NCI-H1694 treated with DMSO at 0.1 percent for 48 hours (cell line): ENCODE data around the gene MICU1.
"Not testable (repeated sequence)": the region's sequence is repeated elsewhere in the genome, so short reads cannot be mapped to it uniquely, and the experiment has no call there.

Experiments used
- DNase-seq: peaks from one replicate; lab custom pipeline; 2025; lab: John Stamatoyannopoulos, UW

The MICU1 gene

DNA sequence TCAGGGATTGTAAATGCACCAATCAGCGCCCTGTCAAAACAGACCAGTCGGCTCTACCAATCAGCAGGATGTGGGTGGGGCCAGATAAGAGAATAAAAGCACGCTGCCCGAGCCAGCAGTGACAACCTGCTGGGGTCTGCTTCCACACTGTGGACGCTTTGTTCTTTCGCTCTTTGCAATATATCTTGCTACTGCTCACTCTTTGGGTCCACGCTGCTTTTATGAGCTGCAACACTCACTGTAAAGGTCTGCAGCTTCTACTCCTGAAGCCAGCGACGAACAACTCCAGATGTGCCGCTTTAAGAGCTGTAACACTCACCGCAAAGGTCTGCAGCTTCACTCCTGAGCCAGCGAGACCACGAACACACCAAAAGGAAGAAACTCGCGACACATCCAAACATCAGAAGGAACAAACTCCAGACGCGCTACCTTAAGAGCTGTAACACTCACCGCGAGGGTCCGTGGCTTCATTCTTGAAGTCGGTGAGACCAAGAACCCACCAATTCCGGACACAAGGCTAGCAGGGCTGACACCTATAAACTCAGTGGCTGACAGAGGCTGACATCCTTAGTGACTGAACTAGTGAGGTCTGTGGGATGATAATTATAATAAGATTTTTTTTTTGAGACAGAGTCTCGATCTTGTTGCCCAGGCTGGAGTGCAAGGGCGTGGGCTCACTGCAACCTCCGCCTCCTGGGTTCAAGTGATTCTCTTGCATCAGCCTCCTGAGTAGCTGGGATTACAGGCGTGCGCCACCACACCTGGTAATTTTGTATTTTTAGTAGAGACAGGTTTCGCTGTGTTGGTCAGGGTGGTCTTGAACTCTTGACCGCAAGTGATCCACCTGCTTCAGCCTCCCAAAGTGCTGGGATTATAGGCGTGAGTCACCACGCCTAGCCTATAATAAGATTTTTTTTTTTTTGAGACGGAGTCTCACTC, 298.9 kb downstream of the MICU1 start:
- not testable (repeated sequence) for DNase-seq

DNA sequence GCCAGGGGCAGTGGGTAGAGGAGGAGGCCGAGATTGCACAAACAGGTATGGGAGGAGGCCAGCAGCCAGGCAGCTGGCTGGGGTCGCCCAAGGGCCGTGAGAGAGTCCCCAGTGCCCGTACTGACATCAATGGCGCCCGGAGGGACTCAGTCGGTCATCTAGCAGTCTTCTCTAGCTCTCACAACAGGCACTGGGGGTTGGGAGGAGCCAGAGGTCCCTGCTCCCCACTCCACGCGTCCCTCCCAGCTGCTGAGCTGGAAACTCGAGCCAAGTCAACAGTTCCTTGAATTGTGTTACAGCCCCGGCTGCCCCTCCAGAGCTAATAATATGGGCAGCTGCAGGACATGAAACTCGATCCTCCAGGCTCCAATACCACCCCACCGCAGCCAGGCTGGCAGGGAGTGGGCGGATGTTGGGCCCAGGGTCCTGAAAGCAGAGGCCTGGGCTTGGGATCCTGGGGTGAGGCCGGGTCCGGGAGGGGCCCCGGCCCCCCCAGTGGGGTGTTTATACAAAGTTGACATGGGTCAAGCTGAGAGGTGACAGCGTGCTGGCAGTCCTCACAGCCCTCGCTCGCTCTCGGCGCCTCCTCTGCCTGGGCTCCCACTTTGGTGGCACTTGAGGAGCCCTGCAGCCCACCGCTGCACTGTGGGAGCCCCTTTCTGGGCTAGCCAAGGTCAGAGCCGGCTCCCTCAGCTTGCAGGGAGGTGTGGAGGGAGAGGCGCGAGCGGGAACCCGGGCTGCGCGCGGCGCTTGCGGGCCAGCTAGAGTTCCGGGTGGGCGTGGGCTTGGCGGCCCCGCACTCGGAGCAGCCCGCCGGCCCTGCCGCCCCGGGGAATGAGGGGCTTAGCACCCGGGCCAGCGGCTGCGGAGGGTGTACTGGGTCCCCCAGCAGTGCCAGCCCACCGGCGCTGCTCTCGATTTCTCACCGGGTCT, 300.4 kb downstream of the MICU1 start:
- DNase-seq, result not testable (repeated sequence)

DNA sequence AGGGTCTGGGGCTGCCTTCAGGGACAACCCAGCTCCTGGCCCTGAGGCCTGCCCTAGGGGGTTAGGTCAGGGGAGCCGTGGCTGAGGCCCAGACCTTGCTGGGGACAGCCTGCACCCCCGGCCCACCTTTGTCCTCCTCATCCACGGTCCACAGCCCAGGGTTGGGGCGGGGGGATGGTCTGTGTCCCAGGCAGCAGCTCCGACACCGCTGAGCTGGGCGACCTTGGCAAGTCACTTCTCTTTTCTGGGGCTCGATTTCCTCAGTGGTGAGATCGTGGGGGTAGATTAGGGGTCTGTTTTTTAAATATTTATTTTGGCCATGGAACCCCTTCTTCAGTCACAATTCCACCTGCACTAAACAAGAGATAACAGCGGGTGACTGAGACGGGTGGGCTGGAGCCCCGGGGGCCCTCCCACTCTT, 302.1 kb downstream of the MICU1 start:
- DNase-seq, result no peak

DNA sequence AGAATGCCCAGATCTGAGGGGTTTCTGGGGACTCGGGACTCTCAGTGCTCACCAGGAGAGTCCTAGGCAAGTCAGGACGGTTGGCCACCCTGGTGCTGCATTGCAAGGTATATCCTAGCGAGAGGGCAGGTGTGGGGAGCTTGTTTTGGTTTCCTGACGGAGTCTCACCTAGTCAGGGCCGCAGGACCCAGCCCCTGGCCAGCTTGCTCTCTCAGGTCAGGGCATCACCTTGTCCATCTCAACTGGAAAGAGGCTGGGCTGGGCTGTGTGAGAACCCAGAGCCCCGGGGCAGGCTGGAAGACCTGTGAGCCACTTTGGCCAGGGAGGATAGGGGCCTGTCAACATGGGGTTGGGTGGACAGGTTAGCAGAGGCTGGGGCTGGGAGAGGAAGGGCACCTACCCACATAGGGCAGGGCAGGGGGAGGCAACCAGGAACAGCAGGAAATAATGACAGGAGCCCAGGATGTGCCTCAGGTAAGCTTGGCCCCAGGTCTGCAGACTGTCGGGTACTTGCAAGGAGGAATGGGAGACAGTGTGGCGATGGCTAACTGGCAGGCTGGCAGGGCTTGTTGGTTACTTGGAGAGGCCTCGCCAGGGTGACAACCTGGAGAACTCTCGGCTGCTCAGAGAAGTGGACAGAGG, 302.6 kb downstream of the MICU1 start:
- no peak for DNase-seq

DNA sequence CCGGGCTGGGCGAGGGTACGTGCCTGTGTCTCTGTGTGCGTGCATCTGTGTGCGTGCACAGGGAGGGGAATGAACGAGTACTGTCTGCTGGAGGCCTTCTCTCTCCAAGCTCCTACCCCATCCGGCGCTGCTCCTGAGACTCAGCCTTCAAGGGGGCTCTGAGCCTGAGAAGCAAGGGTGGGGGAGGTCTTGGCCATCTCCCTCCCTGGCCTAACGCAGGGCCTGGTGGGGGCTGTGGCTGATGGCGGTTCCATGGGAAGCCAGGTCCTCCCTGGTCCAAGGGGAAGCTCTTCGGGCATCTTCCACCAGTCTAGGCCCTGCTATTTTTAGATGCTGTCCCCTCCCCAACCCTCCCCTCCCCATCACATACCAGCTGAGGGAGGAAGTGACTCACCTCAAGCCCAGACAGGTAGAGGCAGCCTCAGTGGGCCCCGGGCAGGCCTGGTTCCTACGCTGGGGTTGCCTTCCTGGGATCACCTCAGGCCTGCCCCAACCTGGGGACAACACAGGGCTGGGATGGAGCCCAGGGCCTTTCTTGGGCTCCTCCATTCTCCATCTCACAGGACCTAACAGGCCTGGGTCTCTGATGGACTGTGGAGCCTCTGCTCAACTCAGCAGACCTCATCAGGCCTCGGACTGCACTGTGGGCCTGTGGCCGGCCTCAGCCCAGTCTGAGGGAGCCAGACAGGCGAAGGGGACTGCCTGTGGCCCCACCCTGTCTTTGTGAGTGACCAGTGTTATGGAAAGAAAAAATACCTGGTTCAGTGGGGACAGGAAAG, 303.4 kb downstream of the MICU1 start:
- no peak for DNase-seq

DNA sequence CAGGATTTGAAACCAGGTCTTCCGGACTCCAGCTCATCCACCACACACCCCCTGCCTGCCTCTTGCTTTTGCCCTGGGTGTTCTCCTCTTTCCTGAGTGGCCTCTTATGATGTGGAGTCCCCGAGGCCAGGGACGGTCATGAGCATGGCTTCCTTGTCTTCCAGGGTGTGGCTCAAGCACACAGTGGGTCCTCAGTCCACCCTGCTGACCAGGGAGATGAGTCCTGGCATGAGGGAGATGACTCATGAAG, 303.9 kb downstream of the MICU1 start:
- no peak for DNase-seq

DNA sequence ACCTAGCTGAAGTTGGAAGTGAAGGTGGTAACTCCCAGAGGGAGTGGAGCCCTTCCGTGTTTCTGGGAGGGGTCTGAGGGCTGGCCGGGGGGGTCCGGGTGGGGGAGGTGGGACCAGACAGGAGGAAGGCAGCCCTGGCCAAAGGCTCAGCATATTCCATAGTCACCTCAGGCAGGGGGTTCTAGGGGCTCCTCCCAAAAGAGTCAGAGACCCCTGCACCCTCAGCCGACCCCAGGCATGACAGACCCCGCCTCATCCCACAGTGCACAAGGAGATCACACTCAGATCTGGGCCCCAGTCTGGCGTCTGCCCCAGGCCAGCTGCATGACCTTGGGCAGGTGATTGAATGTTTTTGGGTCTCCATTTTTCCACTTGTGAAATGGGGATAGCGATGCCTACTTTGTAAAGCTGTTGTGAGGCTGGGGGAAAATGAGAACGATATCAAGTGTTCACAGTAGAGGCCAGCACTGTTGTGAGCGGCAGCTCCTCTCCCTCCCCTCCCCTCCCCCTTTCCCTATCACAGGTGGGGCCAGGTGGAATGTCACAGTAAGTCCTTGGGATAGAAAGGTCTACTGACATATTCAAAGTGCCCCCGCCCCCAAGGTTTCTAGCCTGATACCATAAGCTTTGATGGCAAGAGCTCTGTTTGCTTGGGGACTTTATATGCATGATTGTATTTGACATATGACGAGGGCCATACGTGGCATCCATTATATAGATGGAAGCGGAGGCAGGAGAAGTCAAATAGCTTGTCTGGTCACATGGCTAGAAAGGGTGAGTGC, 304.4 kb downstream of the MICU1 start:
- no peak for DNase-seq

DNA sequence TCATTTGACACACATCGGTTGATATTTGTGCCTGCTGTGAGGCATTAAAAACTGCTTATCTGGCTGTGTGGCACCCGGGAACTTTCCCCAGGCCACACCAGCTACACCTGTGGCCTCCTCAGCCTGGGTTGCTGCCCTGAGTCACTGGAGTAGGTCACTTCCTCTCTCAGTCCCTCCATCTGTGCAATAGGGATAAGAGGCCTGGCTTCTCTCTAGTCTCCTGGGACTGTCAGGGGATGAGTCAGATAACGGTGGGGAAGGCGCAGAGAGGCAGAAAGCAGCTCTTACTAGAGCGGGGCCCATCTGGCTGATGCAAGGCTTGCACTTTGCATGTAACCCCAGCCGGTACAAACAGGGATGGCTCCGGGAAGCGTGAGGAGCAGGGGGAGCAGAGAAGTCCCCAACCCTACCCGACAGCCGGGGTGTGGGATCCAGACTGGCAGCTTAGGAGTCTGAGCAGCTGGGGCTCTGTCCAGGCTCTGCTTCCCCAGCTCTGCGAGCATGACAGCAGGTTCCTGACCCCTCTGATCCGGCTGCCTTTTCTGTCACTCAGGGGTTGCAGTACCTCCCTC, 305.1 kb downstream of the MICU1 start:
- peak; percentile 93 for DNase-seq

DNA sequence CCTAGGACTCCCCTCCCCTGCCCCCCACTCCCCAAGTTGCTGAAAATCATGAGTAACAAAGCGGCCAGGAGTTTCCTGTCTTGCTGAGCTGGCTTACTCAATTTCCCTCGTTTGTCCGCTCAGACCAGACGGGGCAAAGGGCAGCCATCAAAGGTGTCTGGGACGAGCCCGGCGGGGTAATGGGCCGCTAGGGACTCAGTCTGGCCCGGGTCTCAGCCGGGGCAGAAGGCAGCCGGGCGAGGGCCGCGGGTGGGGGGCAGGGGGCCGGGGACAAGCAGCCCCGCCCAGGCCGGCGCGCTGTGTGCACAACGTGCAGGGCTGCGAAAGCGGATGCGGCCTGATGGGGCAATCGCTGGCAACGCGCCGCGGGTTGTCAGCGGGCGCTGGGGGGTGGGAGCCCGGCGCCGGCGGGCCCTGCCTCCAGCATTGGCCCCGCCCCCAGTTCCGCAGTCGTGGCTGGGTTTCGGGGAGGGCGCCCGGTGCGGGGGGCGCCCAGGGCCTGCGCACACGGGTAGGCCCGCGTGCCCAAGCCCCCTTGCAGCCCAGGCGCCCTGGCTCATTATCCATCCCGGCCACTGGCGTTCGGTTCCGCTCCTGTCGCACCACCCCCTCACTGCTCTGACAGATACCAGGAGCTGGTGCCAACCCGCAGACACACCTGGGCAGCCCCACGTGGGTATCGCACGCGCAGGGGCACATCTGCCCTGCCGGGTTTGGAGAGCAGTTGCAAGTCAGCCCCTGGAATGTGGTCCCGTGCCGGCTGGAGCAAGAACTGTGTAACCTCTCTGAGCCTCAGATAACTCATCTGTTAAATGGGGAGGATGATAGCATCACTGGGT, 306.2 kb downstream of the MICU1 start:
- DNase-seq, result peak; percentile 45

DNA sequence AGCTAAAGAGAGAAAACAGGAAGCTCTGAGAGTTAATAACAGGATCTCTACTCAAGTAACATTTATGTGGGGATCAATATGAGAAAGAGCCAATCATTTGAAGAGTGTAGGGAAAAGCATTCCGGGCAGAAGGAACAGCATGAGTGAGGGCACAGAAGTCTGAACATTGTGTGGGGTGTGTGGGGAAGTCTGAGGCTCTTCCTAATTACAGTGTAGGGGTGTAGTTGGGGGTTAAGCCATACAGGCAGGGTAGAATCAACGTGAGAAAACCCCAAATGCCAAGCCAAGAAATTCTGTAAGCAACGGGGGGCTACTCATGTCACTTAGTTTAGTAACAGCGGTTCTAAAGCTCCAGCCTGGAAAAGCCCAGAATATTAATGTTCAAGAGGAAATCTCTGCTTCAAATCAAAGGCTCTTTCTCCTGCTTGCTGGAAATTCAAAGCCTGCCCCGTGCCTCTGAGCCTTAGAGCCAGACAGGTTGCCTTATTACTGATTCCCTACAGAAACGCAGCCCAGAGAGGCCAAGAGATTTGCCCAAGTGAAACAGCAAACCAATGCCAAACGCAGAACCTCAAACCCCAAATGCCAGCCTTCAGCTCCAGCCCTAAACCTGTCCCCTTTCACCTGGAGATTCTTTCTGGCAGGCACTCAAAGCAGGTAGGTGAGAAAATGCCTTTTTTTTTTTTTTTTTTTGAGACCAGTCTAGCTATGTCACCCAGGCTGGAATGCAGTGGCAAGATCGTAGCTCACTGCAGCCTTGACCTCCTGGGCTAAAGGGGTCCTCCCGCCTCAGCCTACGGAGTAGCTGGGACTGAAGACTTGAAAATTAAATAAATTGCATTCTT, 307.2 kb downstream of the MICU1 start:
- no peak for DNase-seq
